Nephron (organoid): ENCODE measurements around the gene MSI2.

Experiments used
- H3K27ac Mint-ChIP-seq, 3 experiments: 2 replicates each; pipeline ENCODE4 v1.8.0; 2020; ENCODE audit warnings: mixed read lengths in 3 of 3, mild to moderate bottlenecking in 2 of 3, moderate library complexity in 1 of 3
- H3K27me3 Mint-ChIP-seq: 2 replicates; pipeline ENCODE4 v1.8.0; 2021; ENCODE audit warnings: low read depth, mild to moderate bottlenecking, moderate library complexity, mixed read lengths
- H3K36me3 Mint-ChIP-seq: 2 replicates; pipeline ENCODE4 v1.8.0; 2020; ENCODE audit warnings: low read depth, mixed read lengths
- H3K4me1 Mint-ChIP-seq: 2 replicates; pipeline ENCODE4 v1.8.0; 2020; ENCODE audit warnings: mixed read lengths
- H3K4me3 Mint-ChIP-seq, 3 experiments: 2 replicates each; pipeline ENCODE4 v1.8.0; 2020; ENCODE audit warnings: mild to moderate bottlenecking in 3 of 3, mixed read lengths in 3 of 3, moderate library complexity in 2 of 3
- H3K9me3 Mint-ChIP-seq: 2 replicates; pipeline ENCODE4 v1.8.0; 2020; ENCODE audit warnings: mixed read lengths
- TF ChIP-seq, protein P1 (sequence below), 3 experiments: fragments of 200-600 bp; sonication (generic); IDR thresholded peaks; one replicate each; pipeline ENCODE4 v1.5.0; 2021; ENCODE audit warnings: antibody characterized with exemption in 3 of 3; ENCODE audit not compliant: unreplicated experiment in 3 of 3

Gene MSI2

DNA sequence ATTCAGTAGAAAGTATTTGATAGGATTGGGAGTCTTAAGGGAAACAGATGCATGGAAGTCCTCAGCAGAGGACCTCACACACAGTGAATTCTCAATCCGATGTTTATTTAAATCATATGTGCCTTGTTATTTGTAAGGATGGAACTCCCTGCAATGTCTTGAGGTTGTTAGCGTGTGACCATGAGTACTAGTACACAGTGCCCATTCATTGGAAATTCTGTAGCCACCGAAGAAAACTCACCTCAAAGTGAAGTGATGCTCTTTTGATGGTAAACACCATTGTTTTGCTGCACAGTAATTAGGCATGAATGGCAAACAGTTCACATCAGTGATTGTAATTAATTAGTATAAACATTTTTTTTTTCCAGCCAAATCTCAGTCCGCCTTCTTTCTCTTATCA is 173.6 kb downstream of the MSI2 start:
- Mint-ChIP-seq H3K9me3 (no peaks in the 10 kb centered on the region), H3K36me3 (peaks cover 4% of the 10 kb centered on the region), H3K4me3 (no peak overlapping the region), H3K27ac (no peak overlapping the region), H3K27me3 (peaks cover 38% of the 10 kb centered on the region), H3K4me1 (peaks cover 14% of the 10 kb centered on the region)
- TF ChIP-seq, protein P1, sequence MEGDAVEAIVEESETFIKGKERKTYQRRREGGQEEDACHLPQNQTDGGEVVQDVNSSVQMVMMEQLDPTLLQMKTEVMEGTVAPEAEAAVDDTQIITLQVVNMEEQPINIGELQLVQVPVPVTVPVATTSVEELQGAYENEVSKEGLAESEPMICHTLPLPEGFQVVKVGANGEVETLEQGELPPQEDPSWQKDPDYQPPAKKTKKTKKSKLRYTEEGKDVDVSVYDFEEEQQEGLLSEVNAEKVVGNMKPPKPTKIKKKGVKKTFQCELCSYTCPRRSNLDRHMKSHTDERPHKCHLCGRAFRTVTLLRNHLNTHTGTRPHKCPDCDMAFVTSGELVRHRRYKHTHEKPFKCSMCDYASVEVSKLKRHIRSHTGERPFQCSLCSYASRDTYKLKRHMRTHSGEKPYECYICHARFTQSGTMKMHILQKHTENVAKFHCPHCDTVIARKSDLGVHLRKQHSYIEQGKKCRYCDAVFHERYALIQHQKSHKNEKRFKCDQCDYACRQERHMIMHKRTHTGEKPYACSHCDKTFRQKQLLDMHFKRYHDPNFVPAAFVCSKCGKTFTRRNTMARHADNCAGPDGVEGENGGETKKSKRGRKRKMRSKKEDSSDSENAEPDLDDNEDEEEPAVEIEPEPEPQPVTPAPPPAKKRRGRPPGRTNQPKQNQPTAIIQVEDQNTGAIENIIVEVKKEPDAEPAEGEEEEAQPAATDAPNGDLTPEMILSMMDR (IDR thresholded peaks at IDR 0.05; ENCODE audit: unreplicated experiment in 3 of 3): no peak

DNA sequence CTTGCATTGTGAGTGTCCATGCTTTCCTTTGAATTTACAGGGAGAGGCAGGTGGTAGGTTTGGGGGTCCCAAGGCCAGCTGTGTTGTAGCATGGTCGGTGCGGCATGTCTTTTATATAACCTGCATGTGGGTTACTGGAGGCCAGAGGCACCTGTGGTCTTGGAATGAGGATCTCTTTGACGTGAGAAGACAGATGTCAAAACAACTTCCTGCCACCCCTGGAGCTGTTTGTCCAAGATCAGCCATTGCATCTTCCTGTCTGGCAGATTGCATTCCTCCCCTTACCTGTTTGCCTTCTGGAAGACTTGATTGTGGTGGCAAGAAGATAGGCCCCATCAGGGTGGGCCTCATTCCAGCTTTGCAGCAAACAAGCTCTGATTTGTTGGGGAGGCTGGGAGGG is 175.1 kb downstream of the MSI2 start:
- Mint-ChIP-seq H3K4me1 (peaks cover 13% of the 10 kb centered on the region), H3K27ac (no peak overlapping the region), H3K36me3 (peaks cover 4% of the 10 kb centered on the region), H3K9me3 (no peaks in the 10 kb centered on the region), H3K4me3 (no peak overlapping the region), H3K27me3 (peaks cover 44% of the 10 kb centered on the region)
- TF ChIP-seq, protein P1 (IDR thresholded peaks at IDR 0.05; ENCODE audit: unreplicated experiment in 3 of 3): no peak

DNA sequence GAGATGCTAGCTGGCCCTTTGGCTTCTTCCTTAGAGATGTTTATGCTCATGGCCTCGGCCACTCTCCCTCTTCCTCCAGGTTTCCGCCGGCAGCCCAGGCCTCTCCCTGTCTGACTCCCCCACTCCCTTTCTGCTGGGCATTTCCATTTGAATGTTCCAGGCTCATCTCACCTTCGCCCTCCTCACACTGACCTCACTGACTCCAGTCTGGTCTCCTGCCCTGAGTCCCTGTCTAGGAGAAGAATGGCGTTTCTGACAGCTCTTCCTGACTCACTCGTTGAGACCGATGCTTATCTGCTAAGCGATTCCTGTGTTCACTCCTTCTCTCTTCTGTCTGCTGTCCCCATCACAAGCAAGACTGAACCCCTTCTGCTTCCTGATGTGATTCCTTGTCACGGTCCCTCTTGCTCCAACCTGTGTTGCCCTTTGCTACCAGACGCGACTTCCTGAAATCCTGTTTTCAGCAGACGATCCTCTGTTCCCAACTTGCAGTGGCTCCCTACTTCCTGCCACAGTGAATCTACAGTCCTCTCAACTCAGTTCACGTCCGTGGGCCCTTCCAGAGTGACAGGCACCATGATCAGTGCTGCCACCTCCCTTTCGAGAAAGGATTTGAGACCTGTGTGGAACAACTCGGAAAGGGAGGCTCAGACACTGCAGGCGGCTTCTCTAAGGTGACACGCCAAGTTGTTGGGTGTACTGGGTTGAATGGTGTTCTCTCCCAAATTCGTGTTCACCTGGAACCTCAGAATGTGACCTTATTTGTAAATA is 176.4 kb downstream of the MSI2 start:
- Mint-ChIP-seq H3K9me3 (no peaks in the 10 kb centered on the region), H3K36me3 (peaks cover 4% of the 10 kb centered on the region), H3K27ac (peak overlapping the region in 2 of 3 experiments; percentile 14 to 70), H3K27me3 (peaks cover 51% of the 10 kb centered on the region), H3K4me3 (no peak overlapping the region), H3K4me1 (peaks cover 22% of the 10 kb centered on the region)
- TF ChIP-seq, protein P1 (IDR thresholded peaks at IDR 0.05; ENCODE audit: unreplicated experiment in 3 of 3): no peak

DNA sequence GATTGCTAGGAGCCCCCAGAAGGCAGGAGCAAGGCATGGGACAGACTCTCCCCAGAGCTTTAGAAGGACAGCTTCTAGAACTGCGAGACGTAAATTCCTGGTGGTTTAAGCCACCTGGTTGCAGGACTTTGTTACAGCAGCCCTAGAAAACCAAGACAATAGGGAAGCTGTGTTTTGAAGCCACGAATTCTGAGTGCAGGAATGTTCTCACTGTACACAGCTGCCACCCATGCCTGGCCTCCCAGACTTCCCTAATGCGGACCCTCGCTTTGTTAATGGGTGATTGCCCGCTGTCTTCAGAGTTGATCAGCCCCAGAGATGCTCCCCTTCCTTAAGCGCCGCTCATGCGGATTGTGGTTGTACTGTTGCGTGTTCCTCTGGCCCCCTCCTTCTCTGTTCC is 177.1 kb downstream of the MSI2 start:
- Mint-ChIP-seq H3K27ac (no peak overlapping the region), H3K4me3 (no peak overlapping the region), H3K36me3 (peaks cover 4% of the 10 kb centered on the region), H3K9me3 (no peaks in the 10 kb centered on the region), H3K27me3 (peaks cover 54% of the 10 kb centered on the region), H3K4me1 (peaks cover 24% of the 10 kb centered on the region)
- TF ChIP-seq, protein P1 (IDR thresholded peaks at IDR 0.05; ENCODE audit: unreplicated experiment in 3 of 3): no peak

DNA sequence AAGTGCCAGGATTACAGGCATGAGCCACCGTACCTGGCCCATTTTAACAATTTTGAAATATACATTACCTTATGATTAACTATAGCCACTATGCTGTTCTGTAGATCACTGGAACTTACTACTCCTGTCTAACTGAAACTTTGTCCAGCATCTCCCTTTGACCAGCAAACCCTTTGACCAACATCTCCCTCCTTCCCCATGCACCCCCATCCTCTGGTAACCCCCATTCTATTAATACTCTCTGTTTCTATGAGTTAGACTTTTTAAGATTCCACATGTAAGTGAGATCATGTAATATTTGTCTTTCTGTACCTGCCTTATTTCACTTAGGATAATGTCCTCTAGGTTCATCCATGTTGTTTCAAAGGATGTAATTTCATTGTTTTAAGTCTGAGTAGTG is 178.0 kb downstream of the MSI2 start:
- Mint-ChIP-seq H3K9me3 (no peaks in the 10 kb centered on the region), H3K27ac (peak overlapping the region in 1 of 3 experiments; percentile 57), H3K36me3 (peaks cover 4% of the 10 kb centered on the region), H3K27me3 (peaks cover 60% of the 10 kb centered on the region), H3K4me1 (peaks cover 29% of the 10 kb centered on the region), H3K4me3 (no peak overlapping the region)
- TF ChIP-seq, protein P1 (IDR thresholded peaks at IDR 0.05; ENCODE audit: unreplicated experiment in 3 of 3): no peak

DNA sequence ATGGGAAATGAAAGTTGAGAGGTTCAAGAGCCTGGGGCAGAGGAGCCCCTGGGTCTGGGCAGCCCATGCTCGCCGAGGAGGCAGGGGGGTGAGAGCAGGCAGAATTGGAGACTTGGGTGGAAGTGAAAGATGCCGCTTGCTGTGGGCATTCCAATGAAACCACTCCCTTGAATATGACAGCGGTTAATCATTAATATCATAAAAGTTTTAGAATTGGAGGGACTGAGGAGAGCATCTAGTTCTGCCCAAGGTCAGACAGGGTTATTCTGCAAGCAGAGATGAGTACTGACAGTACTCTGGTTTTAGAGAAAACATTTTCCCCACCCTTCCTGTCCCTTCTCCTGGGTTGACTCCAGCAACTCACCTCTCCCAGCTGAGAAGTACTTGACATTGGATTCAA is 180.2 kb downstream of the MSI2 start:
- Mint-ChIP-seq H3K4me1 (peaks cover 51% of the 10 kb centered on the region), H3K27me3 (peaks cover 47% of the 10 kb centered on the region), H3K9me3 (no peaks in the 10 kb centered on the region), H3K27ac (peak overlapping the region in 2 of 3 experiments; percentile 2 to 25), H3K4me3 (no peak overlapping the region), H3K36me3 (peaks cover 4% of the 10 kb centered on the region)
- TF ChIP-seq, protein P1 (IDR thresholded peaks at IDR 0.05; ENCODE audit: unreplicated experiment in 3 of 3): no peak
